ENCODE data around the gene TUBB3. TPM values are rescaled to one million over a fixed set of nuclear protein-coding genes. Genes with fewer than 3 reads are reported as not detected.

TUBB3 gene
- total and polyA plus RNA-seq, 2 donors (not counting 1 experiment from before 2014, with no cell fraction given) = 0.34 to 4.4 TPM

DNA sequence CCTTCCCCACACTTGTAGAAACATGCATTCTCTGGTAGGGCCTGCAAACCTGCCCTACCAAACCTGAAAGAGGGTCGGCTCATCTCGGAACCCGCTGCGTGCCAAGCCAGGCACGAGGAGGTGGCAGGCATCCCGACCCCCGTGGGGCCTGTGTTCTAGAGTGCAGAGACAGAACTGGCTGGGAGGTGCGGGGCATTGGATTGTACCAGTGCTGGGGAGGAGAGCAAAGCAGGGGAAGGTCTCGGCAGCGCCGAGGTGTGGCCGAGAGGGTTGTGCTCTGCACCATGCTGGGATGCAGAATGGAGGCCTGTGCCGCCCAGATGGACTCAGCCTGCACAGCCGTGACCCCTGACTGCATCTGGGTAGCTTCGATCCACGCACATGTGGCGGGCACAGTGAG lies 22.3 kb upstream of the TUBB3 start:
- H3K27me3 Mint-ChIP-seq = no peaks in the 10 kb centered on the region
- no peak overlapping the region for H3K4me3 ChIP-seq (ENCODE audit: control extremely low read depth in 1 of 5, extremely low read depth in 1 of 5, insufficient read depth in 1 of 5, low read depth in 2 of 5, low read length in 4 of 5)
- ChIA-PET CTCF (interaction anchor here (1.4 kb wide), 1 partner anchor 10 kb away, joined by 3 read pairs; no protein-coding TSS in a partner anchor), POLR2A (no interaction called here)
- H3K9ac ChIP-seq (ENCODE audit: low read length) = no peak overlapping the region
- intact Hi-C loops (cut with micrococcal nuclease) = no loop called here
- H3K27me3 ChIP-seq (replicated peaks in 1 of 4; ENCODE audit: control extremely low read depth in 1 of 4, control insufficient read depth in 3 of 4, insufficient read depth in 4 of 4, low read length in 3 of 4) = no peaks in the 10 kb centered on the region
- H3K36me3 ChIP-seq (replicated peaks in 1 of 2; ENCODE audit: control extremely low read depth in 1 of 2, control insufficient read depth in 1 of 2, extremely low read depth in 1 of 2, insufficient read depth in 2 of 2, low read length in 1 of 2) = peaks cover 2 to 67% of the 10 kb centered on the region in 2 experiments
- H2AFZ ChIP-seq (ENCODE audit: insufficient read depth, low read depth, low read length, poor library complexity, severe bottlenecking) = no peak overlapping the region
- H3K27ac Mint-ChIP-seq = no peak overlapping the region
- no peak overlapping the region for H3K27ac ChIP-seq (ENCODE audit: low read length in 2 of 2)
- no peak overlapping the region for H3K4me3 Mint-ChIP-seq
- no peaks in the 10 kb centered on the region for H3K9me3 ChIP-seq (ENCODE audit: control extremely low read depth in 1 of 3, control insufficient read depth in 2 of 3, insufficient read depth in 1 of 3, low read length in 2 of 3)
- no peak overlapping the region for H3K4me2 ChIP-seq (replicated peaks; ENCODE audit: low read depth, low read length, poor library complexity, severe bottlenecking)
- TF ChIP-seq EZH2 (IDR thresholded peaks at IDR 0.05; ENCODE audit: borderline replicate concordance, insufficient read depth, low read depth, low read length, poor library complexity, severe bottlenecking) = no peak
- TF ChIP-seq, protein P1, sequence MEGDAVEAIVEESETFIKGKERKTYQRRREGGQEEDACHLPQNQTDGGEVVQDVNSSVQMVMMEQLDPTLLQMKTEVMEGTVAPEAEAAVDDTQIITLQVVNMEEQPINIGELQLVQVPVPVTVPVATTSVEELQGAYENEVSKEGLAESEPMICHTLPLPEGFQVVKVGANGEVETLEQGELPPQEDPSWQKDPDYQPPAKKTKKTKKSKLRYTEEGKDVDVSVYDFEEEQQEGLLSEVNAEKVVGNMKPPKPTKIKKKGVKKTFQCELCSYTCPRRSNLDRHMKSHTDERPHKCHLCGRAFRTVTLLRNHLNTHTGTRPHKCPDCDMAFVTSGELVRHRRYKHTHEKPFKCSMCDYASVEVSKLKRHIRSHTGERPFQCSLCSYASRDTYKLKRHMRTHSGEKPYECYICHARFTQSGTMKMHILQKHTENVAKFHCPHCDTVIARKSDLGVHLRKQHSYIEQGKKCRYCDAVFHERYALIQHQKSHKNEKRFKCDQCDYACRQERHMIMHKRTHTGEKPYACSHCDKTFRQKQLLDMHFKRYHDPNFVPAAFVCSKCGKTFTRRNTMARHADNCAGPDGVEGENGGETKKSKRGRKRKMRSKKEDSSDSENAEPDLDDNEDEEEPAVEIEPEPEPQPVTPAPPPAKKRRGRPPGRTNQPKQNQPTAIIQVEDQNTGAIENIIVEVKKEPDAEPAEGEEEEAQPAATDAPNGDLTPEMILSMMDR (IDR thresholded peaks at IDR 0.05) = no peak
- H3K9me3 Mint-ChIP-seq (ENCODE audit: insufficient read depth) = no peaks in the 10 kb centered on the region
- H3K4me1 ChIP-seq (ENCODE audit: control insufficient read depth in 2 of 2, insufficient read depth in 2 of 2, low read length in 2 of 2) = no peaks in the 10 kb centered on the region
- peaks cover 77% of the 10 kb centered on the region for H4K20me1 ChIP-seq (ENCODE audit: control insufficient read depth, insufficient read depth, low read length, poor library complexity, severe bottlenecking)
- H3K79me2 ChIP-seq (ENCODE audit: control insufficient read depth, insufficient read depth, low read length) = peaks cover 11% of the 10 kb centered on the region
- ATAC-seq (ENCODE audit: low read depth) = no peak
- WGBS (ENCODE audit: insufficient coverage) = 96% methylated on average over 17 of the region's 17 CpGs
- no peak for DNase-seq
- H3K4me1 Mint-ChIP-seq = no peaks in the 10 kb centered on the region

DNA sequence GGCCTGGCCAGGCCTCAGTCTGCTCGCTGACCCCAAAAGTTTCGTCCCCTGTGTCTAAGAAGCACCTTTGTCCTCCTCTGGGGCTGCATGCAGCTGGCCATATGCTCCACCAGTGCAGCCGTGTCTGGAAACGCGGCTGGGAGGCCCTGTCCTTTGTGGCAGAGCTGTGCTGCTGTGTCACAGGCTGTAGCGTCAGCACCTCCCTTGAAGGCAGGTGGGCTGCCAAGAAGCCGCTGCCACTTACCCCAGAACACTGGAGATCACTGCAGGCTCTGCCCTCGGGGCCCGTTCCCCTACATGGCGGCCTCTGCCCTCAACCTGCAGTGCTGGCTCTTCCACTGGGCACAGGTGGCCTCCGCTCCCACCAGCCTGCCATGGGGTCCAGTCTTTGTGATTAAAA lies 20.2 kb upstream of the TUBB3 start:
- WGBS (ENCODE audit: insufficient coverage) = 97% methylated on average over 11 of the region's 11 CpGs
- no peak overlapping the region for H3K4me3 ChIP-seq (ENCODE audit: control extremely low read depth in 1 of 5, extremely low read depth in 1 of 5, insufficient read depth in 1 of 5, low read depth in 2 of 5, low read length in 4 of 5)
- H3K9ac ChIP-seq (ENCODE audit: low read length) = no peak overlapping the region
- TF ChIP-seq, protein P1 (IDR thresholded peaks at IDR 0.05) = no peak
- no peak for TF ChIP-seq EZH2 (IDR thresholded peaks at IDR 0.05; ENCODE audit: borderline replicate concordance, insufficient read depth, low read depth, low read length, poor library complexity, severe bottlenecking)
- ATAC-seq (ENCODE audit: low read depth) = no peak
- Mint-ChIP-seq H3K4me1 (no peaks in the 10 kb centered on the region), H3K27ac (no peak overlapping the region), H3K27me3 (no peaks in the 10 kb centered on the region), H3K4me3 (no peak overlapping the region), H3K9me3 (ENCODE audit: insufficient read depth) (no peaks in the 10 kb centered on the region)
- ChIA-PET POLR2A (no interaction called here), CTCF (no interaction called here)
- no peak for DNase-seq
- H3K79me2 ChIP-seq (ENCODE audit: control insufficient read depth, insufficient read depth, low read length) = peaks cover 3% of the 10 kb centered on the region
- intact Hi-C loops (cut with micrococcal nuclease) = no loop called here
- no peaks in the 10 kb centered on the region for H3K4me1 ChIP-seq (ENCODE audit: control insufficient read depth in 2 of 2, insufficient read depth in 2 of 2, low read length in 2 of 2)
- H3K27me3 ChIP-seq (replicated peaks in 1 of 4; ENCODE audit: control extremely low read depth in 1 of 4, control insufficient read depth in 3 of 4, insufficient read depth in 4 of 4, low read length in 3 of 4) = no peaks in the 10 kb centered on the region
- H3K4me2 ChIP-seq (replicated peaks; ENCODE audit: low read depth, low read length, poor library complexity, severe bottlenecking) = no peak overlapping the region
- H3K27ac ChIP-seq (ENCODE audit: low read length in 2 of 2) = no peak overlapping the region
- H4K20me1 ChIP-seq (ENCODE audit: control insufficient read depth, insufficient read depth, low read length, poor library complexity, severe bottlenecking) = peaks cover 78% of the 10 kb centered on the region
- no peaks in the 10 kb centered on the region for H3K9me3 ChIP-seq (ENCODE audit: control extremely low read depth in 1 of 3, control insufficient read depth in 2 of 3, insufficient read depth in 1 of 3, low read length in 2 of 3)
- no peak overlapping the region for H2AFZ ChIP-seq (ENCODE audit: insufficient read depth, low read depth, low read length, poor library complexity, severe bottlenecking)
- H3K36me3 ChIP-seq (replicated peaks in 1 of 2; ENCODE audit: control extremely low read depth in 1 of 2, control insufficient read depth in 1 of 2, extremely low read depth in 1 of 2, insufficient read depth in 2 of 2, low read length in 1 of 2) = peaks cover 2 to 61% of the 10 kb centered on the region in 2 experiments

All from B cell (primary cell).